Neural cell (in vitro differentiated cells): Measurements from ENCODE around the gene C17orf100. TPM values are rescaled to one million over a fixed set of nuclear protein-coding genes. Genes with fewer than 3 reads are reported as not detected.

ENCODE experiments used
- H2AFZ ChIP-seq: fragments of 200-600, 300-800 bp; sonication (generic), shearing (Covaris generic); 2 replicates; pipeline ENCODE4 v1.6.0; 2014; ENCODE audit warnings: low read depth, mild to moderate bottlenecking, antibody characterized with exemption, low read length, moderate library complexity
- H3F3A ChIP-seq: fragments of 200-600 bp; shearing (Covaris generic); 2 replicates; pipeline ENCODE4 v1.6.1; 2016; ENCODE audit warnings: mild to moderate bottlenecking, moderate library complexity, mixed read lengths, antibody characterized with exemption, low read length; ENCODE audit not compliant: insufficient read depth, poor library complexity, severe bottlenecking
- H3K27ac ChIP-seq: fragments of 200-600, 300-800 bp; sonication (generic), shearing (Covaris generic); 2 replicates; pipeline ENCODE4 v1.5.1; 2014; ENCODE audit warnings: mild to moderate bottlenecking, low read length, moderate library complexity
- H3K27me3 ChIP-seq: fragments of 300-800, 200-600 bp; sonication (generic), shearing (Covaris generic); 2 replicates; pipeline ENCODE4 v1.6.0; 2014; ENCODE audit warnings: mild to moderate bottlenecking, low read depth, low read length, moderate library complexity; ENCODE audit not compliant: insufficient read depth
- H3K36me3 ChIP-seq: fragments of 300-800, 200-600 bp; sonication (generic), shearing (Covaris generic); 2 replicates; pipeline ENCODE4 v1.5.1; 2014; ENCODE audit warnings: mild to moderate bottlenecking, antibody characterized with exemption, low read length, moderate library complexity; ENCODE audit not compliant: insufficient read depth
- H3K4me2 ChIP-seq: fragments of 300-800, 200-600 bp; sonication (generic), shearing (Covaris generic); 2 replicates; pipeline ENCODE4 v1.6.0; 2014; ENCODE audit warnings: mild to moderate bottlenecking, low read length
- H3K4me3 ChIP-seq: fragments of 300-800, 200-600 bp; sonication (generic), shearing (Covaris generic); 2 replicates; pipeline ENCODE4 v1.5.1; 2014; ENCODE audit warnings: mild to moderate bottlenecking, low read length, moderate library complexity
- H3K79me2 ChIP-seq: fragments of 200-600 bp; shearing (Covaris generic); replicated peaks from 2 replicates; pipeline ENCODE4 v1.6.0; 2014; ENCODE audit warnings: mild to moderate bottlenecking, low read length, moderate library complexity; ENCODE audit not compliant: insufficient read depth
- H3K9ac ChIP-seq: fragments of 300-800, 200-600 bp; sonication (generic), shearing (Covaris generic); 2 replicates; pipeline ENCODE4 v1.6.1; 2016; ENCODE audit warnings: mild to moderate bottlenecking, low read length, mixed read lengths
- H3K9me2 ChIP-seq: fragments of 200-600 bp; shearing (Covaris generic); 2 replicates; pipeline ENCODE4 v1.6.1; 2016; ENCODE audit warnings: mild to moderate bottlenecking, low read length, mixed read lengths; ENCODE audit not compliant: insufficient read depth
- H3K9me3 ChIP-seq: fragments of 200-600, 300-800 bp; sonication (generic), shearing (Covaris generic); 2 replicates; pipeline ENCODE4 v1.6.1; 2016; ENCODE audit warnings: mild to moderate bottlenecking, mixed run types, low read length, moderate library complexity, mixed read lengths
- H4K20me1 ChIP-seq: fragments of 200-600 bp; shearing (Covaris generic); 2 replicates; pipeline ENCODE4 v1.6.1; 2016; ENCODE audit warnings: mild to moderate bottlenecking, mixed run types; ENCODE audit not compliant: insufficient read depth
- EP300 ChIP-seq: fragments of 450-650 bp; conservative IDR thresholded peaks from 2 replicates; pipeline ENCODE4 v1.6.1; 2014; ENCODE audit warnings: antibody characterized with exemption, mild to moderate bottlenecking, moderate library complexity; ENCODE audit not compliant: poor library complexity, severe bottlenecking
- EZH2 ChIP-seq: fragments of 200-600, 300-800 bp; shearing (Covaris generic), sonication (generic); IDR thresholded peaks from 2 replicates; pipeline ENCODE4 v1.6.1; 2014; ENCODE audit warnings: antibody characterized with exemption, low read length, borderline replicate concordance, mild to moderate bottlenecking; ENCODE audit not compliant: insufficient read depth, poor library complexity, severe bottlenecking
- MXI1 ChIP-seq: fragments of 450-650 bp; conservative IDR thresholded peaks from 2 replicates; pipeline ENCODE4 v1.6.1; 2014; ENCODE audit warnings: antibody characterized with exemption, mild to moderate bottlenecking; ENCODE audit not compliant: poor library complexity, severe bottlenecking
- POLR2AphosphoS5 ChIP-seq: IDR thresholded peaks from 2 replicates; pipeline ENCODE4 v1.6.1; 2012
- RAD21 ChIP-seq: fragments of 450-650 bp; conservative IDR thresholded peaks from 2 replicates; pipeline ENCODE4 v1.6.1; 2014; ENCODE audit warnings: antibody characterized with exemption, mild to moderate bottlenecking, moderate library complexity
- SMC3 ChIP-seq: fragments of 450-650 bp; conservative IDR thresholded peaks from 2 replicates; pipeline ENCODE4 v1.6.1; 2014; ENCODE audit warnings: antibody characterized with exemption, mild to moderate bottlenecking, moderate library complexity; ENCODE audit not compliant: poor library complexity
- TAF1 ChIP-seq: IDR thresholded peaks from 2 replicates; pipeline ENCODE4 v1.6.1; 2012; ENCODE audit warnings: low read depth
- polyA plus RNA-seq: library from polyadenylated mRNA; depleted of rRNA; stranded (reverse); fragments of >200 nt; gene quantifications from 2 replicates; pipeline ENCODE4 v1.2.3, GENCODE V29; 2014
- TF ChIP-seq, protein P1 (sequence below): IDR thresholded peaks from 2 replicates; pipeline ENCODE4 v1.6.1; 2012; ENCODE audit warnings: borderline replicate concordance
- TF ChIP-seq, protein P2 (sequence below): fragments of 450-650 bp; IDR thresholded peaks from 2 replicates; pipeline ENCODE4 v1.5.1; 2014; ENCODE audit warnings: antibody characterized with exemption, mild to moderate bottlenecking, moderate library complexity; ENCODE audit not compliant: poor library complexity, severe bottlenecking

The C17orf100 gene
- polyA plus RNA-seq, 1 donor from 2014 or later = 10.3 TPM

DNA sequence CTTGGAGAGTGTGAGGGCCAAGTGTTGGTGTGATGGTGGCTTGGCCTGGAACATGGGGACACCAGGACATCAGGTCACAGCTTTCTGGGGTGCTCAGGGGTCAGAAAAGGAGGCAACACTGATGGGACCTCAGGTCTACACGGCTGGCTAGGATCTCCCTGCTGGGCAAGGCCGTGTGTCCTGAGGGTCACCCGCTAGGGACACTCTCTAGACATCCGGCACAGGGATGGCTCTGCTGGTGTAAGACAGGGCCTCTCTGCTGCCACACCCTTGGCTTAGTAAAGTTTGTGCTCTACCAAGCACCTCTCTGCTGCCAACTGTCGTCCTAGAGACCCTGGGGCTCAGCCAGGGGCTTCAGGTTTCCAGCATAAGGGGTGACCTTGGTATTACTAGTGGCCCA lies 45.3 kb downstream of the C17orf100 start:
- H3K4me2 ChIP-seq = no peak overlapping the region
- TF ChIP-seq, protein P1, sequence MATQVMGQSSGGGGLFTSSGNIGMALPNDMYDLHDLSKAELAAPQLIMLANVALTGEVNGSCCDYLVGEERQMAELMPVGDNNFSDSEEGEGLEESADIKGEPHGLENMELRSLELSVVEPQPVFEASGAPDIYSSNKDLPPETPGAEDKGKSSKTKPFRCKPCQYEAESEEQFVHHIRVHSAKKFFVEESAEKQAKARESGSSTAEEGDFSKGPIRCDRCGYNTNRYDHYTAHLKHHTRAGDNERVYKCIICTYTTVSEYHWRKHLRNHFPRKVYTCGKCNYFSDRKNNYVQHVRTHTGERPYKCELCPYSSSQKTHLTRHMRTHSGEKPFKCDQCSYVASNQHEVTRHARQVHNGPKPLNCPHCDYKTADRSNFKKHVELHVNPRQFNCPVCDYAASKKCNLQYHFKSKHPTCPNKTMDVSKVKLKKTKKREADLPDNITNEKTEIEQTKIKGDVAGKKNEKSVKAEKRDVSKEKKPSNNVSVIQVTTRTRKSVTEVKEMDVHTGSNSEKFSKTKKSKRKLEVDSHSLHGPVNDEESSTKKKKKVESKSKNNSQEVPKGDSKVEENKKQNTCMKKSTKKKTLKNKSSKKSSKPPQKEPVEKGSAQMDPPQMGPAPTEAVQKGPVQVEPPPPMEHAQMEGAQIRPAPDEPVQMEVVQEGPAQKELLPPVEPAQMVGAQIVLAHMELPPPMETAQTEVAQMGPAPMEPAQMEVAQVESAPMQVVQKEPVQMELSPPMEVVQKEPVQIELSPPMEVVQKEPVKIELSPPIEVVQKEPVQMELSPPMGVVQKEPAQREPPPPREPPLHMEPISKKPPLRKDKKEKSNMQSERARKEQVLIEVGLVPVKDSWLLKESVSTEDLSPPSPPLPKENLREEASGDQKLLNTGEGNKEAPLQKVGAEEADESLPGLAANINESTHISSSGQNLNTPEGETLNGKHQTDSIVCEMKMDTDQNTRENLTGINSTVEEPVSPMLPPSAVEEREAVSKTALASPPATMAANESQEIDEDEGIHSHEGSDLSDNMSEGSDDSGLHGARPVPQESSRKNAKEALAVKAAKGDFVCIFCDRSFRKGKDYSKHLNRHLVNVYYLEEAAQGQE = no peak
- TF ChIP-seq POLR2AphosphoS5 (no peak), SMC3 (no peak), EP300 (no peak), EZH2 (no peak), TAF1 (no peak)
- TF ChIP-seq, protein P2, sequence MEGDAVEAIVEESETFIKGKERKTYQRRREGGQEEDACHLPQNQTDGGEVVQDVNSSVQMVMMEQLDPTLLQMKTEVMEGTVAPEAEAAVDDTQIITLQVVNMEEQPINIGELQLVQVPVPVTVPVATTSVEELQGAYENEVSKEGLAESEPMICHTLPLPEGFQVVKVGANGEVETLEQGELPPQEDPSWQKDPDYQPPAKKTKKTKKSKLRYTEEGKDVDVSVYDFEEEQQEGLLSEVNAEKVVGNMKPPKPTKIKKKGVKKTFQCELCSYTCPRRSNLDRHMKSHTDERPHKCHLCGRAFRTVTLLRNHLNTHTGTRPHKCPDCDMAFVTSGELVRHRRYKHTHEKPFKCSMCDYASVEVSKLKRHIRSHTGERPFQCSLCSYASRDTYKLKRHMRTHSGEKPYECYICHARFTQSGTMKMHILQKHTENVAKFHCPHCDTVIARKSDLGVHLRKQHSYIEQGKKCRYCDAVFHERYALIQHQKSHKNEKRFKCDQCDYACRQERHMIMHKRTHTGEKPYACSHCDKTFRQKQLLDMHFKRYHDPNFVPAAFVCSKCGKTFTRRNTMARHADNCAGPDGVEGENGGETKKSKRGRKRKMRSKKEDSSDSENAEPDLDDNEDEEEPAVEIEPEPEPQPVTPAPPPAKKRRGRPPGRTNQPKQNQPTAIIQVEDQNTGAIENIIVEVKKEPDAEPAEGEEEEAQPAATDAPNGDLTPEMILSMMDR = no peak
- H3F3A ChIP-seq = no peaks in the 10 kb centered on the region
- H3K79me2 ChIP-seq = no peaks in the 10 kb centered on the region
- no peak overlapping the region for H3K27ac ChIP-seq
- no peak overlapping the region for H2AFZ ChIP-seq
- H3K27me3 ChIP-seq = no peaks in the 10 kb centered on the region
- no peaks in the 10 kb centered on the region for H4K20me1 ChIP-seq
- H3K9me3 ChIP-seq = no peaks in the 10 kb centered on the region
- no peak overlapping the region for H3K4me3 ChIP-seq
- H3K9me2 ChIP-seq = no peaks in the 10 kb centered on the region
- no peak overlapping the region for H3K9ac ChIP-seq
- no peaks in the 10 kb centered on the region for H3K36me3 ChIP-seq

DNA sequence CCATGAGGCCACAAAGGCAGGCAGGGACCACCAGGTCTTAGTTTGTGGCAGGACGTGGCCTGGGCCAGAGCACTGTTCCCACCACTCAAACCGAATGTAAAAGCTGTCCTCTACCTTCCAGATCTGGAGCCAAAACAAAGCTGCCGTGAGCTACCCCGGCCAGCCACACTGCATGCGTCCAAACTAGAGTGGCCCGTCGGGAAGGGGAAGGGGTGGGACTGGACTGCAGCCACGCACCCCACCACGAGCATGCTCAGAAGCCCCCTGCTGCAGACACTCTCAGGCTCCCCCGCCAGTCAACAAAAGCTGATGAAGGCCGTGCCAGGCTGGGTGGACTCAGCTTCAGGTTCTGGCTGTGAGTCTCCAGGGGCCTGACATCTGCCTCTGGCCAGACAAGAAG lies 46.4 kb downstream of the C17orf100 start:
- no peak overlapping the region for H2AFZ ChIP-seq
- H3K27ac ChIP-seq = no peak overlapping the region
- no peaks in the 10 kb centered on the region for H3K9me2 ChIP-seq
- H3K9me3 ChIP-seq = no peaks in the 10 kb centered on the region
- no peak overlapping the region for H3K9ac ChIP-seq
- H3F3A ChIP-seq = no peaks in the 10 kb centered on the region
- no peaks in the 10 kb centered on the region for H3K27me3 ChIP-seq
- TF ChIP-seq EP300 (no peak), MXI1 (no peak), SMC3 (no peak), POLR2AphosphoS5 (no peak), RAD21 (no peak), TAF1 (no peak), EZH2 (no peak)
- TF ChIP-seq, protein P2 = no peak
- TF ChIP-seq, protein P1 = no peak
- H3K79me2 ChIP-seq = no peaks in the 10 kb centered on the region
- no peaks in the 10 kb centered on the region for H4K20me1 ChIP-seq
- H3K4me2 ChIP-seq = no peak overlapping the region
- H3K36me3 ChIP-seq = no peaks in the 10 kb centered on the region
- no peak overlapping the region for H3K4me3 ChIP-seq
